ENCODE measurements around the gene C12orf57.

DNA sequence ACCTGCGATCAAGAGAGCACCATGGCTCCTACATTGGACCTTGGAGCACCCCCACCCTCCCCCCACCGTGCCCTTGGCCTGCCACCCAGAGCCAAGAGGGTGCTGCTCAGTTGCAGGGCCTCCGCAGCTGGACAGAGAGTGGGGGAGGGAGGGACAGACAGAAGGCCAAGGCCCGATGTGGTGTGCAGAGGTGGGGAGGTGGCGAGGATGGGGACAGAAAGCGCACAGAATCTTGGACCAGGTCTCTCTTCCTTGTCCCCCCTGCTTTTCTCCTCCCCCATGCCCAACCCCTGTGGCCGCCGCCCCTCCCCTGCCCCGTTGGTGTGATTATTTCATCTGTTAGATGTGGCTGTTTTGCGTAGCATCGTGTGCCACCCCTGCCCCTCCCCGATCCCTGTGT is 2.0 kb upstream of the C12orf57 start:
- TF ChIP-seq, protein P1, sequence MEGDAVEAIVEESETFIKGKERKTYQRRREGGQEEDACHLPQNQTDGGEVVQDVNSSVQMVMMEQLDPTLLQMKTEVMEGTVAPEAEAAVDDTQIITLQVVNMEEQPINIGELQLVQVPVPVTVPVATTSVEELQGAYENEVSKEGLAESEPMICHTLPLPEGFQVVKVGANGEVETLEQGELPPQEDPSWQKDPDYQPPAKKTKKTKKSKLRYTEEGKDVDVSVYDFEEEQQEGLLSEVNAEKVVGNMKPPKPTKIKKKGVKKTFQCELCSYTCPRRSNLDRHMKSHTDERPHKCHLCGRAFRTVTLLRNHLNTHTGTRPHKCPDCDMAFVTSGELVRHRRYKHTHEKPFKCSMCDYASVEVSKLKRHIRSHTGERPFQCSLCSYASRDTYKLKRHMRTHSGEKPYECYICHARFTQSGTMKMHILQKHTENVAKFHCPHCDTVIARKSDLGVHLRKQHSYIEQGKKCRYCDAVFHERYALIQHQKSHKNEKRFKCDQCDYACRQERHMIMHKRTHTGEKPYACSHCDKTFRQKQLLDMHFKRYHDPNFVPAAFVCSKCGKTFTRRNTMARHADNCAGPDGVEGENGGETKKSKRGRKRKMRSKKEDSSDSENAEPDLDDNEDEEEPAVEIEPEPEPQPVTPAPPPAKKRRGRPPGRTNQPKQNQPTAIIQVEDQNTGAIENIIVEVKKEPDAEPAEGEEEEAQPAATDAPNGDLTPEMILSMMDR (IDR thresholded peaks at IDR 0.05; ENCODE audit: control extremely low read depth in 1 of 3, insufficient read depth in 1 of 3, low read depth in 1 of 3, low read length in 3 of 3) = no peak
- TF ChIP-seq EZH2 (IDR thresholded peaks at IDR 0.05; ENCODE audit: low read depth, low read length, severe bottlenecking) (no peak), CBX8 (IDR thresholded peaks at IDR 0.05; ENCODE audit: borderline replicate concordance, low read depth, low read length) (no peak), KDM1A (IDR thresholded peaks at IDR 0.05; ENCODE audit: borderline replicate concordance, low read length) (no peak), MAFK (IDR thresholded peaks at IDR 0.05; ENCODE audit: low read depth, low read length) (no peak), EP300 (IDR thresholded peaks at IDR 0.05; ENCODE audit: borderline replicate concordance in 1 of 2, low read depth in 2 of 2, low read length in 2 of 2) (no peak), TBP (IDR thresholded peaks at IDR 0.05; ENCODE audit: low read depth, low read length) (no peak), BACH1 (IDR thresholded peaks at IDR 0.05; ENCODE audit: low read length) (no peak), POLR2A (IDR thresholded peaks at IDR 0.05; ENCODE audit: control extremely low read depth in 1 of 2, low read depth in 2 of 2, low read length in 2 of 2) (no peak)
- TF ChIP-seq, protein P2, sequence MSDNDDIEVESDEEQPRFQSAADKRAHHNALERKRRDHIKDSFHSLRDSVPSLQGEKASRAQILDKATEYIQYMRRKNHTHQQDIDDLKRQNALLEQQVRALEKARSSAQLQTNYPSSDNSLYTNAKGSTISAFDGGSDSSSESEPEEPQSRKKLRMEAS (IDR thresholded peaks at IDR 0.05) = no peak
- TF ChIP-seq, protein P3, sequence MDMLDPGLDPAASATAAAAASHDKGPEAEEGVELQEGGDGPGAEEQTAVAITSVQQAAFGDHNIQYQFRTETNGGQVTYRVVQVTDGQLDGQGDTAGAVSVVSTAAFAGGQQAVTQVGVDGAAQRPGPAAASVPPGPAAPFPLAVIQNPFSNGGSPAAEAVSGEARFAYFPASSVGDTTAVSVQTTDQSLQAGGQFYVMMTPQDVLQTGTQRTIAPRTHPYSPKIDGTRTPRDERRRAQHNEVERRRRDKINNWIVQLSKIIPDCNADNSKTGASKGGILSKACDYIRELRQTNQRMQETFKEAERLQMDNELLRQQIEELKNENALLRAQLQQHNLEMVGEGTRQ (IDR thresholded peaks at IDR 0.05; ENCODE audit: low read length) = no peak

All from H1 (cell line).